Epithelial cell of prostate (primary cell): ENCODE data around the gene CDH12.
A peak's percentile ranks its signal among the peaks of the same experiment; 100 is the strongest.

ENCODE experiments used
- DNase-seq: peaks from one replicate; pipeline ENCODE4 v3.0.0-alpha.2; 2011; ENCODE audit warnings: low read depth, low spot score
- H3K27ac ChIP-seq: fragments of 450-650 bp; 2 replicates; pipeline ENCODE4 v1.5.1; 2017; ENCODE audit warnings: mild to moderate bottlenecking

The CDH12 gene

GRCh38 chr5:21895766-21896350 is 957.3 kb downstream of the CDH12 start:
- DNase-seq: no peak

GRCh38 chr5:21893161-21893560 is 960.0 kb downstream of the CDH12 start:
- DNase-seq: no peak
- H3K27ac ChIP-seq: no peak overlapping the region

More at GRCh38 chr5:21895766-21896350, 957.3 kb downstream of the CDH12 start:
- H3K27ac ChIP-seq: no peak overlapping the region

GRCh38 chr5:21889581-21889980 is 963.6 kb downstream of the CDH12 start:
- DNase-seq: no peak
- H3K27ac ChIP-seq: no peak overlapping the region

- no peak overlapping the region for H3K27ac ChIP-seq
- no peak for DNase-seq
Measured at GRCh38 chr5:21882074-21882745, 970.9 kb downstream of the CDH12 start.

GRCh38 chr5:21880164-21880563 is 973.0 kb downstream of the CDH12 start:
- H3K27ac ChIP-seq: no peak overlapping the region
- DNase-seq: no peak

GRCh38 chr5:21862986-21863385 is 990.2 kb downstream of the CDH12 start:
- no peak overlapping the region for H3K27ac ChIP-seq
- DNase-seq: no peak

- no peak for DNase-seq
- no peak overlapping the region for H3K27ac ChIP-seq
Measured at GRCh38 chr5:21858441-21858840, 994.7 kb downstream of the CDH12 start.

- no peak overlapping the region for H3K27ac ChIP-seq
- DNase-seq: no peak
Measured at GRCh38 chr5:21856987-21857386, 996.2 kb downstream of the CDH12 start.

- DNase-seq: no peak
- no peak overlapping the region for H3K27ac ChIP-seq
Measured at GRCh38 chr5:21847300-21847699, 1005.8 kb downstream of the CDH12 start.

GRCh38 chr5:21844960-21845359 is 1008.2 kb downstream of the CDH12 start:
- no peak for DNase-seq
- no peak overlapping the region for H3K27ac ChIP-seq

- DNase-seq: no peak
- H3K27ac ChIP-seq: no peak overlapping the region
Measured at GRCh38 chr5:21834863-21835262, 1018.3 kb downstream of the CDH12 start.

- no peak for DNase-seq
- H3K27ac ChIP-seq: no peak overlapping the region
Measured at GRCh38 chr5:21831145-21831787, 1021.9 kb downstream of the CDH12 start.

GRCh38 chr5:21826884-21827283 is 1026.3 kb downstream of the CDH12 start:
- H3K27ac ChIP-seq: no peak overlapping the region
- no peak for DNase-seq

GRCh38 chr5:21823588-21823987 is 1029.6 kb downstream of the CDH12 start:
- no peak overlapping the region for H3K27ac ChIP-seq
- no peak for DNase-seq

GRCh38 chr5:21823076-21823574 is 1030.0 kb downstream of the CDH12 start:
- H3K27ac ChIP-seq: no peak overlapping the region
- DNase-seq: no peak

- H3K27ac ChIP-seq: no peak overlapping the region
- no peak for DNase-seq
Measured at GRCh38 chr5:21820527-21820926, 1032.6 kb downstream of the CDH12 start.

- no peak for DNase-seq
Measured at GRCh38 chr5:21818370-21818720, 1034.8 kb downstream of the CDH12 start.

GRCh38 chr5:21817668-21818369 is 1035.3 kb downstream of the CDH12 start:
- no peak overlapping the region for H3K27ac ChIP-seq
- DNase-seq: no peak

More at GRCh38 chr5:21818370-21818720, 1034.8 kb downstream of the CDH12 start:
- no peak overlapping the region for H3K27ac ChIP-seq

GRCh38 chr5:21810737-21811316 is 1042.3 kb downstream of the CDH12 start:
- no peak overlapping the region for H3K27ac ChIP-seq
- no peak for DNase-seq

GRCh38 chr5:21809611-21810010 is 1043.5 kb downstream of the CDH12 start:
- DNase-seq: no peak
- no peak overlapping the region for H3K27ac ChIP-seq

- peak; percentile 66 for DNase-seq
- peak overlapping the region; percentile 50 for H3K27ac ChIP-seq
Measured at GRCh38 chr5:21807953-21808352, 1045.2 kb downstream of the CDH12 start.
